Mesendoderm (in vitro differentiated cells): ENCODE results near the gene RIPOR3.

Source experiments
- DNase-seq: peaks from one replicate; pipeline ENCODE4 v3.0.0; 2013
- H2AK5ac ChIP-seq: 2 replicates; pipeline ENCODE4 v1.6.1; 2013; ENCODE audit warnings: low read length, inconsistent platforms
- H2BK120ac ChIP-seq: 2 replicates; pipeline ENCODE4 v1.6.1; 2013; ENCODE audit warnings: low read depth, mild to moderate bottlenecking, low read length, moderate library complexity, mixed read lengths
- H2BK15ac ChIP-seq: replicated peaks from 2 replicates; pipeline ENCODE4 v1.6.1; 2013; ENCODE audit warnings: low read depth, mild to moderate bottlenecking, moderate library complexity
- H2BK5ac ChIP-seq: 2 replicates; pipeline ENCODE4 v1.6.1; 2013; ENCODE audit warnings: low read length, inconsistent platforms
- H3K18ac ChIP-seq: 2 replicates; pipeline ENCODE4 v1.6.1; 2013; ENCODE audit warnings: mild to moderate bottlenecking, low read length, mixed read lengths
- H3K23ac ChIP-seq: one replicate; pipeline ENCODE4 v1.6.1; 2013; ENCODE audit warnings: low read length
- H3K27ac ChIP-seq: 2 replicates; pipeline ENCODE4 v1.5.1; 2013; ENCODE audit warnings: low read depth, mild to moderate bottlenecking, inconsistent platforms, low read length, moderate library complexity
- H3K27me3 ChIP-seq: 2 replicates; pipeline ENCODE4 v1.6.1; 2013; ENCODE audit warnings: low read length, control low read depth, mild to moderate bottlenecking, inconsistent platforms; ENCODE audit not compliant: insufficient read depth, poor library complexity
- H3K36me3 ChIP-seq: 2 replicates; pipeline ENCODE4 v1.6.1; 2013; ENCODE audit warnings: low read length, inconsistent platforms; ENCODE audit not compliant: control insufficient read depth, insufficient read depth
- H3K4ac ChIP-seq: one replicate; pipeline ENCODE4 v1.6.1; 2013; ENCODE audit warnings: low read depth, mild to moderate bottlenecking, low read length, moderate library complexity
- H3K4me1 ChIP-seq: 2 replicates; pipeline ENCODE4 v1.6.1; 2013; ENCODE audit warnings: low read depth, low read length, inconsistent platforms; ENCODE audit not compliant: control insufficient read depth
- H3K4me2 ChIP-seq: 2 replicates; pipeline ENCODE4 v1.6.1; 2013; ENCODE audit warnings: low read length
- H3K4me3 ChIP-seq: 2 replicates; pipeline ENCODE4 v1.5.1; 2013; ENCODE audit warnings: mild to moderate bottlenecking, low read length
- H3K56ac ChIP-seq: one replicate; pipeline ENCODE4 v1.6.1; 2013; ENCODE audit warnings: low read length
- H3K79me1 ChIP-seq: 2 replicates; pipeline ENCODE4 v1.6.1; 2013; ENCODE audit warnings: low read length, inconsistent platforms
- H3K79me2 ChIP-seq: 2 replicates; pipeline ENCODE4 v1.6.1; 2013; ENCODE audit warnings: mild to moderate bottlenecking, low read length; ENCODE audit not compliant: control insufficient read depth, insufficient read depth
- H3K9ac ChIP-seq: 2 replicates; pipeline ENCODE4 v1.6.1; 2013; ENCODE audit warnings: low read length, inconsistent platforms
- H4K5ac ChIP-seq: one replicate; pipeline ENCODE4 v1.6.1; 2013; ENCODE audit warnings: low read length
- H4K8ac ChIP-seq: one replicate; pipeline ENCODE4 v1.6.1; 2013; ENCODE audit warnings: low read depth, mild to moderate bottlenecking, control low read depth, low read length, moderate library complexity
- WGBS: extraction: QIAGEN DNeasy Blood & Tissue Kit; methylation state at CpG from one replicate; pipeline ENCODE4 v1.1.7; 2013; ENCODE audit warnings: low lambda C conversion rate, missing lambda C conversion rate; ENCODE audit not compliant: insufficient coverage; ENCODE audit errors: extremely low coverage; 5-methylcytosine and 5-hydroxymethylcytosine counted together

RIPOR3 gene

GRCh38 chr20:50611128-50611810, 80.1 kb downstream of the RIPOR3 start:
- Histone ChIP-seq H3K4ac (no peak overlapping the region), H3K4me1 (no peaks in the 10 kb centered on the region), H3K36me3 (no peaks in the 10 kb centered on the region), H3K9ac (no peak overlapping the region), H4K5ac (no peak overlapping the region), H3K4me3 (no peak overlapping the region), H3K27ac (no peak overlapping the region), H2BK5ac (no peak overlapping the region), H2AK5ac (no peak overlapping the region), H2BK15ac (no peak overlapping the region), H3K79me1 (no peaks in the 10 kb centered on the region), H3K4me2 (no peak overlapping the region), H3K27me3 (no peaks in the 10 kb centered on the region), H3K56ac (no peak overlapping the region), H4K8ac (no peak overlapping the region), H2BK120ac (no peak overlapping the region), H3K18ac (no peak overlapping the region), H3K79me2 (no peaks in the 10 kb centered on the region), H3K23ac (no peak overlapping the region)
- DNase-seq = no peak
- no CpG with 5 or more reads among the region's 15 CpGs for WGBS

GRCh38 chr20:50610212-50610718, 81.1 kb downstream of the RIPOR3 start:
- DNase-seq = no peak
- H3K9ac ChIP-seq = no peak overlapping the region

DNA sequence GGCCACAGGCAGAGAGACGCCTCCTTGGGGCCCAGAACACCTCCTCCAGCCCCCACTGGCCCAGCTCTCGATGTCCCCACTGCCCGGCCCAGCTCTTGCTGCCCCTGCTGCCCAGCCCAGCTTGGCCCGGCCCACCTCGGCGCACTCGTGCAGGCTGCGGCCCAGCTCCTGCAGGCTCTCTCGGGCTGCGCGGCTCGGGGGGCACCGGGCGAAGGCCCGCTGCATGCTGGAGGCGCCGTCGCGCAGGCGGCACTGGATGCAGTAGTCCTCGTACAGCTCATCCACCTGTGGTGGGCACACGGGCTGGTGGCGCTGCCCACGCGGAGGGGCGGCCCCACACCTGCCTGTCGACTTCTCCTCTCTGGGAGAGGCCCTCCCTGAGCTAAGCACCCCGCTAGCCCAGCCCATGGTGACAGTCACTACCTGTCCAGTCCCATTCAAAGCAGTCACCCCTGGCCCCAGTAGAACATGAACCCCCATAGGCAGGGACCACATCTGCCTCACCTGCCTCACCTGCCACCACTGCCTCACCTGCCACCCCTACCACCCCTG, 81.8 kb downstream of the RIPOR3 start:
- WGBS = no CpG with 5 or more reads among the region's 28 CpGs
- Histone ChIP-seq H3K27me3 (no peaks in the 10 kb centered on the region), H3K79me2 (no peaks in the 10 kb centered on the region), H3K4me2 (no peak overlapping the region), H2BK120ac (no peak overlapping the region), H3K56ac (no peak overlapping the region), H3K27ac (no peak overlapping the region), H3K4me1 (no peaks in the 10 kb centered on the region), H3K4ac (no peak overlapping the region), H3K36me3 (no peaks in the 10 kb centered on the region), H3K79me1 (no peaks in the 10 kb centered on the region), H3K4me3 (no peak overlapping the region), H4K8ac (no peak overlapping the region), H3K23ac (no peak overlapping the region), H4K5ac (no peak overlapping the region), H2AK5ac (no peak overlapping the region), H2BK15ac (no peak overlapping the region), H3K18ac (no peak overlapping the region), H2BK5ac (no peak overlapping the region), H3K9ac (no peak overlapping the region)
- DNase-seq = no peak

More at GRCh38 chr20:50610212-50610718, 81.1 kb downstream of the RIPOR3 start:
- no peak overlapping the region for H2AK5ac ChIP-seq
- no peak overlapping the region for H3K56ac ChIP-seq
- no peak overlapping the region for H3K23ac ChIP-seq
- no peaks in the 10 kb centered on the region for H3K79me1 ChIP-seq
- no peak overlapping the region for H3K4ac ChIP-seq
- no CpG with 5 or more reads among the region's 4 CpGs for WGBS
- H3K4me3 ChIP-seq = no peak overlapping the region
- H3K36me3 ChIP-seq = no peaks in the 10 kb centered on the region
- H2BK15ac ChIP-seq = no peak overlapping the region
- no peak overlapping the region for H4K5ac ChIP-seq
- no peak overlapping the region for H2BK5ac ChIP-seq
- no peak overlapping the region for H3K4me2 ChIP-seq
- no peak overlapping the region for H3K18ac ChIP-seq
- no peaks in the 10 kb centered on the region for H3K27me3 ChIP-seq
- H3K27ac ChIP-seq = no peak overlapping the region
- no peak overlapping the region for H2BK120ac ChIP-seq
- no peaks in the 10 kb centered on the region for H3K4me1 ChIP-seq
- no peaks in the 10 kb centered on the region for H3K79me2 ChIP-seq
- no peak overlapping the region for H4K8ac ChIP-seq

DNA sequence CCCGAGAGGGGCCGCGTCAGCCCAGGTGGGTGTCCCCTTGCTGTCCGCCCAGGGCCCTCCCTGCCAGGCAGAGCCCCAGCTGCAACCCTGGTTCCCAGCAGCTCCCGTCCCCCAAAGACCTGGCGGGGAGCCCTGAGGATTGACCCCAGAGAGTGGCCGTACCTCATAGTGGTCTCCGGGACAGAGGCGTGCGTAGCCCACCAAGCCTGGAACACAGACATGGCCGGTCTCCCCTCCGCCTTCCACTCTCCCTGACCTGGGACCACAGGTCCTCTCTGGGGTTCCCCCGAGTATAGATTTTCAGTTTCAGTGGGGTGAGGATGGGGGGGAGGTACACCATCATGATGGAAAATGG, 82.6 kb downstream of the RIPOR3 start:
- Histone ChIP-seq H3K4ac (no peak overlapping the region), H3K18ac (no peak overlapping the region), H3K27me3 (no peaks in the 10 kb centered on the region), H2BK5ac (no peak overlapping the region), H4K5ac (no peak overlapping the region), H4K8ac (no peak overlapping the region), H3K36me3 (no peaks in the 10 kb centered on the region), H3K4me2 (no peak overlapping the region), H2BK120ac (no peak overlapping the region), H3K79me1 (no peaks in the 10 kb centered on the region), H3K4me3 (no peak overlapping the region), H3K27ac (no peak overlapping the region), H2BK15ac (no peak overlapping the region), H3K9ac (no peak overlapping the region), H3K56ac (no peak overlapping the region), H2AK5ac (no peak overlapping the region), H3K79me2 (no peaks in the 10 kb centered on the region), H3K23ac (no peak overlapping the region), H3K4me1 (no peaks in the 10 kb centered on the region)
- DNase-seq = no peak
- no CpG with 5 or more reads among the region's 13 CpGs for WGBS

DNA sequence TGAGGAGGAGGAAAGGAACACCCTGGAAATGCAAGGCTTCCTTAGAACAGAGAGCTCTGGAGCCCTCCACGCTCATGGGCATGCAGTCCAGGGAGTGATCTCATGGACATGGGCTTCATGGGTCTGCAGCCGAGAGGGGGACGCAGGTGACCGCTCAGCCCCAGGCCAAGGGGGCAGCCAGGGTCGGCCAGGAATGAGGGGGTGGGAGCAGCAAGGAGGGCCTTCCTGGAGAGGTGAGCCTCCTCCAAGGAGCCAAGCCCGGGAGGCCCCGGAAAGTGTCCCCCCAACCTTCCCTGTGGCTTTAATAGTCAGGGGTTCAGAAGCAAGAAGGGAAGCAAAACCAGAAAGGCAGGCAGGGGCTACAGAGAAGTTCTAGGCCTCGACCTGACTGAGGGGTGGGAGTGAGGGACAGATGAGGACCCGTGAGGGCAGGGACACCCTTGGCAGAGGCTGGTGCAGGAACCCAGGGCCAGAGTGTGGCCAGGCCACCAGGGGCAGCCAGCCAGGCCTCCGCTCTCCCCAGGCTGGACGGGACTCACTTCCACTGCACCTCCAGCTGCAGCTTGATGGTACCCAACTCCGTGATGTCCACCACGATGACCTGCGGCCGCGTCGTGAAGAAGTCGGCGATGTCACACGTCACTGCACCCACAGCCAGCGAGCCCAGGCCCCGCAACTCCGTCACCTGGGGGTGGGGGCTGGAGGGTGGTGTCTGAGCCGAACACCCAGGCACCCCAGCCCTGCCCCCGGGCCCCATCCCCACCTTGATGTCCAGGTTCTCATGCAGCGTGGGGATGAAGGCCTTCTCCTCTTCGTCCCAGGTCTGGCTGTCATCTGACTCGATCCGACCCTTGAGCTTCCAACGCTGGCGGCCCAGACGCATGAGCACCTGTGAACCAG, 83.2 kb downstream of the RIPOR3 start:
- no CpG with 5 or more reads among the region's 32 CpGs for WGBS
- Histone ChIP-seq H3K27me3 (no peaks in the 10 kb centered on the region), H3K27ac (no peak overlapping the region), H3K36me3 (no peaks in the 10 kb centered on the region), H3K56ac (no peak overlapping the region), H3K23ac (no peak overlapping the region), H3K4me3 (no peak overlapping the region), H3K4ac (no peak overlapping the region), H3K79me1 (no peaks in the 10 kb centered on the region), H4K8ac (no peak overlapping the region), H2BK15ac (no peak overlapping the region), H2BK5ac (no peak overlapping the region), H3K79me2 (no peaks in the 10 kb centered on the region), H3K9ac (no peak overlapping the region), H3K4me1 (no peaks in the 10 kb centered on the region), H4K5ac (no peak overlapping the region), H2BK120ac (no peak overlapping the region), H3K18ac (no peak overlapping the region), H3K4me2 (no peak overlapping the region), H2AK5ac (no peak overlapping the region)
- DNase-seq = no peak
